ENCODE data around the gene FER1L5. TPM values are rescaled to one million over a fixed set of nuclear protein-coding genes. Genes with fewer than 3 reads are reported as not detected.

Gene FER1L5
- total and polyA plus RNA-seq, 2 of the 8 experiments (the other 6 are each of a cell fraction or from before 2014, with no cell fraction given): 0.23 to 0.88 TPM

GRCh38 chr2:96623116-96623515, 19.4 kb upstream of the FER1L5 start (continued):
- no peak for TF ChIP-seq EP300 (IDR thresholded peaks at IDR 0.05; ENCODE audit: borderline replicate concordance in 1 of 2, low read depth in 2 of 2, low read length in 2 of 2)
- TF ChIP-seq YY1 (IDR thresholded peaks at IDR 0.05; ENCODE audit: low read depth, low read length): no peak
